8988T (cell line): Measurements from ENCODE around the gene SYNE2.
A peak's percentile ranks its signal among the peaks of the same experiment; 100 is the strongest.
"Not testable (repeated sequence)": the region's sequence is repeated elsewhere in the genome, so short reads cannot be mapped to it uniquely, and the experiment has no call there.

Source experiments
- DNase-seq: peaks from one replicate; pipeline ENCODE4 v3.0.0; 2011

The SYNE2 gene

GRCh38 chr14:63852817-63853731 is at the start of gene SYNE2:
SYNE2 (plus strand) TSS chr14:63853004; CDS start chr14:63909149, 56,145 bp downstream.
- DNase-seq, result peak; percentile 89

- not testable (repeated sequence) for DNase-seq
Measured at GRCh38 chr14:63803221-63803791, 49.5 kb upstream of the SYNE2 start.

- DNase-seq, result not testable (repeated sequence)
Measured at GRCh38 chr14:63806064-63806463, 46.7 kb upstream of the SYNE2 start.

- not testable (repeated sequence) for DNase-seq
Measured at GRCh38 chr14:63811692-63812091, 41.1 kb upstream of the SYNE2 start.

GRCh38 chr14:63833728-63834127 is 19.1 kb upstream of the SYNE2 start:
- DNase-seq, result no peak

GRCh38 chr14:63840981-63841380 is 11.8 kb upstream of the SYNE2 start:
- DNase-seq, result no peak

GRCh38 chr14:63843796-63844195 is 9.0 kb upstream of the SYNE2 start:
- DNase-seq, result no peak

- DNase-seq, result no peak
Measured at GRCh38 chr14:63848890-63849289, 3.9 kb upstream of the SYNE2 start.

GRCh38 chr14:63852271-63852816 is 460 bp upstream of the SYNE2 start:
- no peak for DNase-seq

- DNase-seq, result peak; percentile 39
Measured at GRCh38 chr14:63853831-63854293, 1.1 kb downstream of the SYNE2 start.

GRCh38 chr14:63854330-63854729 is 1.5 kb downstream of the SYNE2 start:
- no peak for DNase-seq

- DNase-seq, result no peak
Measured at GRCh38 chr14:63855281-63855680, 2.5 kb downstream of the SYNE2 start.

GRCh38 chr14:63857466-63858030 is 4.7 kb downstream of the SYNE2 start:
- DNase-seq, result no peak

GRCh38 chr14:63860146-63860545 is 7.3 kb downstream of the SYNE2 start:
- no peak for DNase-seq

GRCh38 chr14:63862163-63862562 is 9.4 kb downstream of the SYNE2 start:
- DNase-seq, result no peak

- DNase-seq, result no peak
Measured at GRCh38 chr14:63863004-63863403, 10.2 kb downstream of the SYNE2 start.

- not testable (repeated sequence) for DNase-seq
Measured at GRCh38 chr14:63864775-63865174, 12.0 kb downstream of the SYNE2 start.

GRCh38 chr14:63867933-63868921 is 15.4 kb downstream of the SYNE2 start:
- no peak for DNase-seq

- not testable (repeated sequence) for DNase-seq
Measured at GRCh38 chr14:63869940-63870752, 17.3 kb downstream of the SYNE2 start.

GRCh38 chr14:63870753-63871037 is 17.9 kb downstream of the SYNE2 start:
- DNase-seq, result not testable (repeated sequence)

- no peak for DNase-seq
Measured at GRCh38 chr14:63874223-63874622, 21.4 kb downstream of the SYNE2 start.

GRCh38 chr14:63875311-63875710 is 22.5 kb downstream of the SYNE2 start:
- no peak for DNase-seq
